K562 (cell line): Measurements from ENCODE around the gene GLIS1. TPM values are rescaled to one million over a fixed set of nuclear protein-coding genes. Genes with fewer than 3 reads are reported as not detected.

Source experiments
- ATAC-seq: fragments of 200-7000 bp; cut with Tn5 transposase; 3 replicates; pipeline ENCODE4 v1.9.1; 2020; ENCODE audit warnings: moderate library complexity
- BruUV-seq: library from RNA; stranded (reverse); fragments of 400-500 nt; replicated peaks from 2 replicates; lab custom pipeline; 2021; lab: Mats Ljungman, UMichigan
- CTCF ChIA-PET: fragments of 300-600 bp; formaldehyde crosslinking; extraction: SDS; loops from one replicate; lab custom pipeline; 2021; ENCODE audit warnings: low intra/inter-chr PET ratio; lab: Yijun Ruan, JAX
- POLR2A ChIA-PET: fragments of 300-600, 350-650 bp; sonication (Branson Sonifier 250); formaldehyde crosslinking; extraction: SDS; loops from one replicate; lab custom pipeline; 2021; ENCODE audit warnings: antibody characterized with exemption, inconsistent platforms; lab: Yijun Ruan, JAX
- DNase-seq, 4 experiments: peaks; one replicate each; pipeline versions ENCODE4 v3.0.0 to v3.0.0-alpha.2; 2011 to 2018; ENCODE audit warnings: low spot score in 3 of 4, mixed read lengths in 3 of 4; ENCODE audit errors: extremely low read depth in 1 of 4
- FAIRE-seq: peaks from 2 replicates; lab custom pipeline; 2011; peaks lifted over from hg19 to GRCh38; lab: Jason Lieb, UNC
- H2AFZ ChIP-seq: 2 replicates; pipeline ENCODE4 v1.6.0; 2011; ENCODE audit warnings: low read depth, low read length, control low read depth, inconsistent platforms
- H3K27ac ChIP-seq: fragments of 200-600 bp; 3 replicates; pipeline ENCODE4 v1.8.0; 2011; ENCODE audit warnings: low read depth, mild to moderate bottlenecking, control low read depth, inconsistent platforms, low read length, moderate library complexity, mixed read lengths; ENCODE audit errors: extremely low read depth
- H3K27me3 ChIP-seq, 2 experiments: fragments of 300-600 bp in 1 of 2; 2 replicates in 1 of 2; 3 replicates in 1 of 2; pipeline versions ENCODE4 v1.6.0 to v1.8.0; 2011; ENCODE audit warnings: inconsistent platforms in 2 of 2, low read length in 2 of 2, mild to moderate bottlenecking in 1 of 2, mixed read lengths in 1 of 2, moderate library complexity in 1 of 2; ENCODE audit not compliant: control insufficient read depth in 2 of 2, insufficient read depth in 2 of 2
- H3K36me3 ChIP-seq: fragments of 300-600 bp; 3 replicates; pipeline ENCODE4 v1.8.0; 2011; ENCODE audit warnings: mild to moderate bottlenecking, low read length, inconsistent platforms; ENCODE audit not compliant: control insufficient read depth, insufficient read depth
- H3K4me1 ChIP-seq, 2 experiments: fragments of 200-600 bp in 1 of 2; replicated peaks in 1 of 2; 2 replicates in 1 of 2; 3 replicates in 1 of 2; pipeline versions ENCODE4 v1.5.1 to v1.8.0; 2011; ENCODE audit warnings: inconsistent platforms in 2 of 2, low read length in 2 of 2, mild to moderate bottlenecking in 1 of 2, mixed read lengths in 1 of 2, moderate library complexity in 1 of 2; ENCODE audit not compliant: control insufficient read depth in 2 of 2, insufficient read depth in 2 of 2
- H3K4me2 ChIP-seq: 2 replicates; pipeline ENCODE4 v1.6.1; 2011; ENCODE audit warnings: low read length, control low read depth, inconsistent platforms, mixed read lengths; ENCODE audit not compliant: insufficient read depth
- H3K4me3 ChIP-seq: fragments of 200-600 bp; sonication (generic), shearing (Covaris generic); 2 replicates; pipeline ENCODE4 v1.5.1; 2016; ENCODE audit warnings: control low read depth, inconsistent platforms
- H3K79me2 ChIP-seq: fragments of 200-600 bp; 3 replicates; pipeline ENCODE4 v1.8.0; 2011; ENCODE audit warnings: low read length, inconsistent platforms; ENCODE audit not compliant: control insufficient read depth, insufficient read depth
- H3K9ac ChIP-seq, 2 experiments: 2 replicates each; pipeline versions ENCODE4 v1.6.0 to v1.6.1; 2011; ENCODE audit warnings: low read depth in 2 of 2, low read length in 2 of 2, control low read depth in 1 of 2, inconsistent platforms in 1 of 2, mild to moderate bottlenecking in 1 of 2, mixed read lengths in 1 of 2; ENCODE audit not compliant: insufficient read depth in 1 of 2
- H3K9me1 ChIP-seq: one replicate; pipeline ENCODE4 v1.6.0; 2011; ENCODE audit warnings: inconsistent platforms, mild to moderate bottlenecking, low read length, moderate library complexity; ENCODE audit not compliant: control insufficient read depth, insufficient read depth
- H3K9me3 ChIP-seq: replicated peaks from 2 replicates; pipeline ENCODE4 v1.5.1; 2011; ENCODE audit warnings: low read depth, low read length, inconsistent platforms; ENCODE audit not compliant: control insufficient read depth, insufficient read depth
- H4K20me1 ChIP-seq: replicated peaks from 2 replicates; pipeline ENCODE4 v1.6.1; 2011; ENCODE audit warnings: low read length, inconsistent platforms, mixed read lengths; ENCODE audit not compliant: control insufficient read depth, insufficient read depth
- CBX1 ChIP-seq: sonication (generic); IDR thresholded peaks from 2 replicates; pipeline ENCODE4 v1.6.1; 2016; ENCODE audit warnings: antibody characterized with exemption, low read depth, mild to moderate bottlenecking
- CREB5 ChIP-seq: fragments of 250-450 bp; sonication (Bioruptor Pico); IDR thresholded peaks from 2 replicates; pipeline ENCODE4 v1.5.0; 2020; ENCODE audit warnings: mild to moderate bottlenecking
- ERF ChIP-seq: fragments of 450-650 bp; formaldehyde crosslinking; IDR thresholded peaks from 2 replicates; pipeline ENCODE4 v1.4.0; 2020; ENCODE audit warnings: mild to moderate bottlenecking, mixed read lengths
- HLTF ChIP-seq: fragments of 450-650 bp; IDR thresholded peaks from 2 replicates; pipeline ENCODE4 v1.6.1; 2016
- ILF3 ChIP-seq: fragments of 450-650 bp; IDR thresholded peaks from 2 replicates; pipeline ENCODE4 v1.6.1; 2018; ENCODE audit warnings: antibody characterized with exemption, mild to moderate bottlenecking, moderate library complexity, borderline replicate concordance
- KDM2B ChIP-seq: fragments of 250-450 bp; sonication (Bioruptor Pico); IDR thresholded peaks from 2 replicates; pipeline ENCODE4 v1.8.0; 2021; ENCODE audit warnings: mild to moderate bottlenecking, moderate library complexity
- NONO ChIP-seq, 2 experiments: fragments of 200-400 bp in 1 of 2; fragments of 450-650 bp in 1 of 2; formaldehyde crosslinking in 1 of 2; IDR thresholded peaks; 2 replicates each; pipeline ENCODE4 v1.6.1; 2017; ENCODE audit warnings: low read depth in 2 of 2, mild to moderate bottlenecking in 2 of 2, moderate library complexity in 2 of 2, low read length in 1 of 2
- RBBP5 ChIP-seq: fragments of 200-600 bp; sonication (generic); IDR thresholded peaks from 2 replicates; pipeline ENCODE4 v1.6.1; 2012; ENCODE audit warnings: borderline replicate concordance, mild to moderate bottlenecking, low read length, control low read depth, inconsistent platforms; ENCODE audit not compliant: insufficient read depth, poor library complexity, severe bottlenecking
- ZBTB1 ChIP-seq: sonication (generic); formaldehyde crosslinking; IDR thresholded peaks from 2 replicates; pipeline ENCODE4 v1.8.1; 2023; ENCODE audit warnings: missing genetic modification reagents, low read depth, mild to moderate bottlenecking, borderline replicate concordance
- ZBTB11 ChIP-seq, 3 experiments: fragments of 200-800 bp in 1 of 3; fragments of 250-450 bp in 1 of 3; fragments of 450-650 bp in 1 of 3; sonication (Bioruptor Pico) in 1 of 3; sonication (Bioruptor generic) in 1 of 3; formaldehyde crosslinking in 1 of 3; IDR thresholded peaks; 2 replicates each; pipeline versions ENCODE4 v1.6.1 to v1.8.0; 2016 to 2022; ENCODE audit warnings: mild to moderate bottlenecking in 2 of 3, missing genetic modification characterization in 2 of 3, missing compliant biosample characterization in 1 of 3, moderate library complexity in 1 of 3
- ZKSCAN1 ChIP-seq: fragments of 150-350 bp; IDR thresholded peaks from 2 replicates; pipeline ENCODE4 v1.6.1; 2016; ENCODE audit warnings: low read depth, low read length
- ZNF644 ChIP-seq: fragments of 200-800 bp; sonication (Bioruptor generic); IDR thresholded peaks from 2 replicates; pipeline ENCODE4 v1.6.1; 2016; ENCODE audit warnings: low read depth, missing genetic modification characterization, missing compliant biosample characterization
- ZNF75A ChIP-seq: fragments of 450-650 bp; formaldehyde crosslinking; IDR thresholded peaks from 2 replicates; pipeline ENCODE4 v1.4.0; 2020; ENCODE audit warnings: mild to moderate bottlenecking
- ZNF79 ChIP-seq: fragments of 250-450 bp; sonication (Bioruptor Pico); IDR thresholded peaks from 2 replicates; pipeline ENCODE4 v1.4.0; 2020; ENCODE audit warnings: low read depth, mild to moderate bottlenecking, moderate library complexity
- WGBS: fragments of 100-300 bp; shearing (Covaris generic); methylation state at CpG from one replicate; pipeline ENCODE4 v1.1.6; 2016; ENCODE audit warnings: low coverage, mixed read lengths; ENCODE audit not compliant: insufficient coverage; ENCODE audit errors: missing lambda C conversion rate; 5-methylcytosine and 5-hydroxymethylcytosine counted together
- in situ Hi-C: fragments of 300-500 bp; cut with MboI; formaldehyde crosslinking; loops from 4 replicates; pipeline ENCODE4 v1.15.0; 2018; ENCODE audit warnings: inconsistent platforms, mixed read lengths
- intact Hi-C: fragments of 100-400 bp; cut with micrococcal nuclease; formaldehyde crosslinking; loops from 2 replicates; pipeline ENCODE4 v1.14.2; 2022
- polyA plus RNA-seq, 8 experiments: library from polyadenylated mRNA; depleted of rRNA in 4 of 8; stranded (reverse) in 5 of 8; unstranded in 3 of 8; fragments of >200 nt; fragmentation: Nextera tagmentation in 2 of 8; fragmentation: Illumina TruSeq in 1 of 8; extraction: Ambion mirVana in 2 of 8; extraction: Trizol in 1 of 8; gene quantifications; 2 replicates each; pipeline versions ENCODE4 v1.2.1 to v1.2.3, GENCODE V29; 2011 to 2014; ENCODE audit warnings: inconsistent platforms in 1 of 8, missing spikeins in 1 of 8
- total RNA-seq, 7 experiments: library from RNA; depleted of rRNA in 6 of 7; stranded (reverse); fragments of >200 nt in 6 of 7; fragmentation: Illumina TruSeq in 2 of 7; extraction: Trizol in 2 of 7; gene quantifications; 2 replicates each; pipeline versions ENCODE4 v1.2.1 to v1.2.3, GENCODE V29; 2011 to 2021; ENCODE audit warnings: low replicate concordance in 1 of 7

The GLIS1 gene
- total and polyA plus RNA-seq, 9 of the 15 experiments (the other 6 are each of a cell fraction or from before 2014, with no cell fraction given), result not detected

GRCh38 chr1:53589043-53589887 lies 149.7 kb downstream of the GLIS1 start (continued):
- no peak for TF ChIP-seq ZNF75A (CRISPR knock-in tag)
- TF ChIP-seq ZKSCAN1, result no peak
- no peak for TF ChIP-seq ZNF644 (tag)
- TF ChIP-seq KDM2B (CRISPR knock-in tag), result no peak
- no peak for TF ChIP-seq NONO (IDR thresholded peaks at IDR 0.05; ENCODE audit: low read depth in 2 of 2, low read length in 1 of 2)
- TF ChIP-seq ILF3, result no peak
- no peak for TF ChIP-seq ERF

DNA sequence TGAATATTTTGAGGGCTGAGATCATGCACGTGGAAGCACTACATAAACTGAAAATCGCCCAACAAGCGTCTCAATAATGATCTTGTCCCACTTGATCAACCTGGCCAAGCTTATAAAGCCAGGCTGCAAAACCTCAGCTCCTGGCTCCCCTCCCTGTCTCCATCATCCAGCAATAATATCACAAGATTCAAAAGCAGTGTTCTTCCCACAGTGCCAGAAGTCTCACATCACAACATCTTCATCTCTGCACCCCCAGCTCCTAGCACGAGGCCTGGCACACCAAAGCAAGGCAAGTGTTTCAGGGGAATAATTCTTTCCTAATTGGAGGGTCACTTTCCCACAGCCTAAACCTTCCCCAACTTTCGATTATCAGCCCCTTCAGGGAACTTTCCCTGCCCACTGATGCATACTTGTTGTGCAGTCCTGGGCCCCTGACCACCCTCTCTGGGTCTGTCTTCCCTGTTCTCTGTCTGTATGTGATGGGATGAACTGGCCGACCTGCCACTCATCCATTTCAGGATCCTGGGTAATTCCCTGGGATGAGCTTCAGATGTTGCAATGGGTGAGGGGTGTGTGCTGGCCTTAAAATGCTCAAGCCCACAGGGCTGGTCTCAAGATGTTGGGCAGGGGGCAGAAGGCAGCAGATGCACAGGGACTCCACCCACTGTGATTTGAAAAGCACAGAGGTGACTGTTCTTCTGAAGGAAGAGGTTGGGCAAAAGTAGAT lies 150.7 kb downstream of the GLIS1 start:
- H3K79me2 ChIP-seq, result no peaks in the 10 kb centered on the region
- H3K9ac ChIP-seq, result no peak overlapping the region
- intact Hi-C loops (no loop called here), in situ Hi-C loops (no loop called here)
- H3K4me1 ChIP-seq, result no peaks in the 10 kb centered on the region
- CTCF ChIA-PET, result no interaction called here
- POLR2A ChIA-PET, result no interaction called here
- no peak overlapping the region for H2AFZ ChIP-seq
- H3K9me3 ChIP-seq, result no peaks in the 10 kb centered on the region
- under 1% methylated on average over 6 of the region's 6 CpGs for WGBS
- H3K36me3 ChIP-seq, result no peaks in the 10 kb centered on the region
- DNase-seq (no peak), ATAC-seq (no peak), FAIRE-seq (no peak)
- no TSS peak for BruUV-seq
- H3K4me2 ChIP-seq, result no peak overlapping the region
- H3K4me3 ChIP-seq, result no peak overlapping the region
- H4K20me1 ChIP-seq, result peaks cover 16% of the 10 kb centered on the region; the same call in 1 of the 2 replicates
- no peaks in the 10 kb centered on the region for H3K9me1 ChIP-seq
- no peak overlapping the region for H3K27ac ChIP-seq
- peaks cover 11 to 41% of the 10 kb centered on the region in 2 experiments; a peak in 4 of 5 replicates for H3K27me3 ChIP-seq
- TF ChIP-seq CREB5 (CRISPR knock-in tag) (no peak), ZBTB11 (CRISPR knock-in tag; IDR thresholded peaks at IDR 0.05) (no peak), ZNF79 (CRISPR knock-in tag) (no peak), ZBTB1 (CRISPR knock-in tag) (no peak), CBX1 (no peak), RBBP5 (no peak), HLTF (no peak)
